ENCODE measurements around the gene GOLPH3.

Gene GOLPH3

DNA sequence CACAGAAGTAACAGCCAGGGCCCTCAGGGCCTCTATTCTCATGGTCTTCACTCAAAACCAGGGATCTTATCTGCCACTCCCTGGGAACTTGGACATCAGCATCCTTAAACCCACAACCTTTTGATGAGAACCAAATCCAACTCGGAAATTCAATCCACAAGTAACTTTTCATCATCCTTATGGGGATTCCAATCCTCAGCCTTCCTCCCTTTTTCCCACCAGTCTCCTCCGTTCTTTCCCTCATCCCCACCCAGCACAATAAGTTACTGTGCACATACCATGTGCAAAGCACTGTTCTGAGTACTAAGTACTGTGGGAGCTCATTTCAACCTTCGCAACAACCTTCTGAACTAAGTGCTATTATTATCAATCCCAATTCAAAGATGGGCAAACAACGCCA lies 17.0 kb downstream of the GOLPH3 start:
- no peak overlapping the region for H3K27ac ChIP-seq
- TF ChIP-seq, protein P1, sequence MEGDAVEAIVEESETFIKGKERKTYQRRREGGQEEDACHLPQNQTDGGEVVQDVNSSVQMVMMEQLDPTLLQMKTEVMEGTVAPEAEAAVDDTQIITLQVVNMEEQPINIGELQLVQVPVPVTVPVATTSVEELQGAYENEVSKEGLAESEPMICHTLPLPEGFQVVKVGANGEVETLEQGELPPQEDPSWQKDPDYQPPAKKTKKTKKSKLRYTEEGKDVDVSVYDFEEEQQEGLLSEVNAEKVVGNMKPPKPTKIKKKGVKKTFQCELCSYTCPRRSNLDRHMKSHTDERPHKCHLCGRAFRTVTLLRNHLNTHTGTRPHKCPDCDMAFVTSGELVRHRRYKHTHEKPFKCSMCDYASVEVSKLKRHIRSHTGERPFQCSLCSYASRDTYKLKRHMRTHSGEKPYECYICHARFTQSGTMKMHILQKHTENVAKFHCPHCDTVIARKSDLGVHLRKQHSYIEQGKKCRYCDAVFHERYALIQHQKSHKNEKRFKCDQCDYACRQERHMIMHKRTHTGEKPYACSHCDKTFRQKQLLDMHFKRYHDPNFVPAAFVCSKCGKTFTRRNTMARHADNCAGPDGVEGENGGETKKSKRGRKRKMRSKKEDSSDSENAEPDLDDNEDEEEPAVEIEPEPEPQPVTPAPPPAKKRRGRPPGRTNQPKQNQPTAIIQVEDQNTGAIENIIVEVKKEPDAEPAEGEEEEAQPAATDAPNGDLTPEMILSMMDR (IDR thresholded peaks at IDR 0.05), result no peak
- no peak overlapping the region for H3K4me3 ChIP-seq
- no peak for DNase-seq (ENCODE audit: low spot score)

DNA sequence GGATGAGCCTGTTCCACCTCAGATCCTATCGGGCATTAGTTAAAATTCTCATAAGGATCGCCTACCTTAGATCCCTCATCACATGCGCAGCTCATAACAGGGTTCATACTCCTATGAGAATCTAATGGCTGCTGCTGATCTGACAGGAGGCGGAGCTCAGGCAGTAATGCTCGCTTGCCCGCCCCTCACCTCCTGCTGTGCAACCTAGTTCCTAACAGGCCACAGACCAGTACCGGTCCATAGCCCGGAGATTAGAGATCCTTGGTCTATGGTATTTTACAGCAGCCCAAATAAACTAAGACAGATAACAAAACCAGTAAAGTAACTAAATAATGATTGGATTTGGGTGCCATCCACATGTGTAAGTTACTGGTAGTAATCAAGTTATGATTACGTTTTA lies 17.5 kb downstream of the GOLPH3 start:
- DNase-seq (ENCODE audit: low spot score), result no peak
- no peak overlapping the region for H3K27ac ChIP-seq
- no peak overlapping the region for H3K4me3 ChIP-seq
- TF ChIP-seq, protein P1 (IDR thresholded peaks at IDR 0.05), result no peak

DNA sequence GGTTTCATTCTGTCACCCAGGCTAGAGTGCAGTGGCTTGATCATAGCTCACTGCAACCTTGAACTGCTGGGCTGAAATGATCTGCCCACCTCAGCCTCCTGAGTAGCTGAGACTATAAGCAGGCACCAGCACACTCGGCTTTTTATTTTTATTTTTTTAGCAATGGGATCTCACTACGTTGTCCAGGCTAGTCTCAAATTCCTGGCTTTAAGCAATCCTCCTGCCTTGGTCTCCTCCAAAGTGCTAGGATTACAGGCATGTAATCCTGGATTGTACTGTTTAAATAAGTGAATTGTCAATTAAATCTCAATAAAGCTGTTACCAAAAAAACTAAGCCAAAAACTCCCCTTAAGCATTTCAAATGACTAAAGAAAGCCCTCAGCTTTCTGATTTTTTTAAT lies 18.9 kb downstream of the GOLPH3 start:
- TF ChIP-seq, protein P1 (IDR thresholded peaks at IDR 0.05), result no peak
- DNase-seq (ENCODE audit: low spot score), result no peak
- no peak overlapping the region for H3K27ac ChIP-seq
- H3K4me3 ChIP-seq, result no peak overlapping the region

DNA sequence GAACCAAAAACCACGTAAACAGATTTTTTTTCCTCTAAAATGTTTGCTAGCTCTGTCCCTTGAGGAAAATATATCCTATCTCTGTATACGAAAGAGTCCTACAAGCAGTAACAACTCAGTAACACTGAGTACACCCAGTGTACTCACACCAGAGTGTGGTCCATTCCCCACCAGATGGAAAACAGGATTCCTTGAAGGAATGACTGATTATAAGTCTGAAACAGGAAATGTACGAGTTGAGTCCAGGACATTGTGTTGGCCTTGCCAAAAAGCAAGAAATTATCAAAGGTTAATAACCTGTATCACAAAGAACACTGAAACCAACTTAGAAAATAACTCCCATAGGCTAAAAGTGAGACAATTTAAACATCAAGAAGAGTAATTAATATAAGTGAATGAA lies 20.4 kb downstream of the GOLPH3 start:
- Histone ChIP-seq H3K4me3 (peak overlapping the region; percentile 12), H3K27ac (no peak overlapping the region)
- no peak for DNase-seq (ENCODE audit: low spot score)
- TF ChIP-seq, protein P1 (IDR thresholded peaks at IDR 0.05), result no peak

DNA sequence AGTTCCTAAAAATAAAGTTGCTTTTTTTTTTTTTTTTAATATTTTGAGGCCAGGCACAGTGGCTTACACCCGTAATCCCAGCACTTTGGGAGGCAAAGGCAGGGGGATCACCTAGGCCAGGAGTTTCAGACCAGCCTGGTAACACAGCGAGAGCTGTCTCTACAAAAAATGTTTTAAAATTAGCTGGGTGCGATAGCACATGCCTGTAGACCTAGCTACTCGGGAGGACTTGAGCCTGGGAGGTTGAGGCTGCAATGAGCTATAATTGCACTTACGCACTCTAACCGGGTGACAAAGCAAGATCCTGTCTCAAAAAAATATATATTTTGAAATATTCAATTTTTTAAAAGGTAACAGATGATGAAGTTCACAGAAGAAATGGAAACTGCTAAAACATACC lies 22.9 kb downstream of the GOLPH3 start:
- DNase-seq (ENCODE audit: low spot score), result no peak
- TF ChIP-seq, protein P1 (IDR thresholded peaks at IDR 0.05), result no peak
- Histone ChIP-seq H3K4me3 (no peak overlapping the region), H3K27ac (no peak overlapping the region)

DNA sequence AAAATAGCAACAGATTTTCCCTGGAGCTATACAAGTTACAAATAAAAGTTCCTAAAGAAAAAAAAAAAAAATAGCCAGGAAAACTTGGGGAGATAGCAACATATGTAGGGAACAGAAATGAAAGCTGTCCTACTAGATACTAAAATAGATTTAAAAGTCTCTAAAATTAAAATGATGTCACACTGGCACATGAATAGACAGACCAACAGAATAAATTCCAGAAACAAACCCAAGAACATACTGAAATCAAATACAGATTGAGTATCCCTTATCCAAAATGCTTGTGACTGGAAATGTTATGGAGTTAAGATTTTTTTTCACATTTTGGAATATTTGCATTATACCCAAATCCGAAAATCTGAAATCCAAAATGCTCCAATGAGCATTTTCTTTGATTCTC lies 23.8 kb downstream of the GOLPH3 start:
- H3K4me3 ChIP-seq, result no peak overlapping the region
- DNase-seq (ENCODE audit: low spot score), result no peak
- TF ChIP-seq, protein P1 (IDR thresholded peaks at IDR 0.05), result no peak
- H3K27ac ChIP-seq, result no peak overlapping the region

DNA sequence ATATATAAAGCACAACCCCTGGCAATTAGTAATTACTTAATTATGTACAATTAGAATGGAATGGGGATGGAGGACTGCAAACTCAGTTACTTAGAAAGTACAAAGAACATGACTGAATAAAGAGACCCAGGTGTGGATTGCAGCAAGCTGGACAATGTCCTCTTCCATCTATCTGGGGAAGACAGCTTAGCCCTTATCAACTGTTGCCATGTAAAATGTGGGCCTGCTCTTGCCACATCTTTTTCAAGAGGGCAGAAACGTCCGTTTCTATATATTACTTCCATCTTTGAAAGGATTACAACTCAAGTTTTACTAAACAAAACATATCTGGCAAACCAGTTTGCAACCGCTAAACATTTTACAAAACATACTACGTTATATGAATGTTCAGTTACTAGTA lies 26.2 kb downstream of the GOLPH3 start:
- TF ChIP-seq, protein P1 (IDR thresholded peaks at IDR 0.05), result no peak
- H3K4me3 ChIP-seq, result no peak overlapping the region
- no peak for DNase-seq (ENCODE audit: low spot score)
- no peak overlapping the region for H3K27ac ChIP-seq
